ENCODE data around the gene PAX2. TPM values are rescaled to one million over a fixed set of nuclear protein-coding genes. Genes with fewer than 3 reads are reported as not detected.

The PAX2 gene
- polyA plus RNA-seq, 4 donors = 0.09 TPM; not detected in 3

- H3K27me3 ChIP-seq (ENCODE audit: control insufficient read depth in 3 of 3, insufficient read depth in 3 of 3, low read length in 3 of 3) = peaks cover 3 to 89% (median 43%) of the 10 kb centered on the region in 3 donors
- H3K9me3 ChIP-seq (ENCODE audit: control insufficient read depth in 2 of 2, insufficient read depth in 1 of 2, low read depth in 1 of 2, low read length in 1 of 2) = no peaks in the 10 kb centered on the region
- FAIRE-seq (no peak), DNase-seq (no peak)
- no peaks in the 10 kb centered on the region for H3K36me3 ChIP-seq (ENCODE audit: control insufficient read depth in 3 of 3, insufficient read depth in 2 of 3, low read depth in 1 of 3, low read length in 3 of 3)
- H3K4me3 ChIP-seq (ENCODE audit: low read depth in 1 of 3, low read length in 3 of 3) = no peak overlapping the region
- H3K4me1 ChIP-seq (ENCODE audit: control insufficient read depth in 3 of 3, insufficient read depth in 2 of 3, low read depth in 1 of 3, low read length in 2 of 3) = no peaks in the 10 kb centered on the region
- H3K27ac ChIP-seq (ENCODE audit: low read depth in 1 of 3, low read length in 2 of 3) = no peak overlapping the region
Measured at GRCh38 chr10:100717166-100717565, 28.2 kb upstream of the PAX2 start.

- FAIRE-seq = no peak
- Histone ChIP-seq H3K4me3 (ENCODE audit: low read depth in 1 of 3, low read length in 3 of 3) (no peak overlapping the region), H3K9me3 (ENCODE audit: control insufficient read depth in 2 of 2, insufficient read depth in 1 of 2, low read depth in 1 of 2, low read length in 1 of 2) (no peaks in the 10 kb centered on the region), H3K36me3 (ENCODE audit: control insufficient read depth in 3 of 3, insufficient read depth in 2 of 3, low read depth in 1 of 3, low read length in 3 of 3) (no peaks in the 10 kb centered on the region), H3K27me3 (ENCODE audit: control insufficient read depth in 3 of 3, insufficient read depth in 3 of 3, low read length in 3 of 3) (peaks cover 4 to 89% (median 42%) of the 10 kb centered on the region in 3 donors), H3K4me1 (ENCODE audit: control insufficient read depth in 3 of 3, insufficient read depth in 2 of 3, low read depth in 1 of 3, low read length in 2 of 3) (no peaks in the 10 kb centered on the region), H3K27ac (ENCODE audit: low read depth in 1 of 3, low read length in 2 of 3) (no peak overlapping the region)
- 70 to 82% (median 80%) methylated on average over 1 of the region's 1 CpG for WGBS, 3 donors
- no peak for DNase-seq
Measured at GRCh38 chr10:100718197-100718742, 27.1 kb upstream of the PAX2 start.

GRCh38 chr10:100723180-100723579, 22.2 kb upstream of the PAX2 start:
- Histone ChIP-seq H3K9me3 (ENCODE audit: control insufficient read depth in 2 of 2, insufficient read depth in 1 of 2, low read depth in 1 of 2, low read length in 1 of 2) (no peaks in the 10 kb centered on the region), H3K36me3 (ENCODE audit: control insufficient read depth in 3 of 3, insufficient read depth in 2 of 3, low read depth in 1 of 3, low read length in 3 of 3) (no peaks in the 10 kb centered on the region), H3K4me3 (ENCODE audit: low read depth in 1 of 3, low read length in 3 of 3) (no peak overlapping the region), H3K27ac (ENCODE audit: low read depth in 1 of 3, low read length in 2 of 3) (no peak overlapping the region), H3K27me3 (ENCODE audit: control insufficient read depth in 3 of 3, insufficient read depth in 3 of 3, low read length in 3 of 3) (peaks cover 12 to 85% (median 43%) of the 10 kb centered on the region in 3 donors), H3K4me1 (ENCODE audit: control insufficient read depth in 3 of 3, insufficient read depth in 2 of 3, low read depth in 1 of 3, low read length in 2 of 3) (no peaks in the 10 kb centered on the region)
- WGBS, 3 donors = 66 to 69% (median 68%) methylated on average over 5 of the region's 5 CpGs
- no peak for FAIRE-seq
- DNase-seq = no peak

GRCh38 chr10:100723770-100724530, 21.4 kb upstream of the PAX2 start:
- Histone ChIP-seq H3K27ac (ENCODE audit: low read depth in 1 of 3, low read length in 2 of 3) (no peak overlapping the region), H3K4me3 (ENCODE audit: low read depth in 1 of 3, low read length in 3 of 3) (no peak overlapping the region), H3K36me3 (ENCODE audit: control insufficient read depth in 3 of 3, insufficient read depth in 2 of 3, low read depth in 1 of 3, low read length in 3 of 3) (no peaks in the 10 kb centered on the region), H3K9me3 (ENCODE audit: control insufficient read depth in 2 of 2, insufficient read depth in 1 of 2, low read depth in 1 of 2, low read length in 1 of 2) (no peaks in the 10 kb centered on the region), H3K27me3 (ENCODE audit: control insufficient read depth in 3 of 3, insufficient read depth in 3 of 3, low read length in 3 of 3) (peaks cover 12 to 85% (median 43%) of the 10 kb centered on the region in 3 donors), H3K4me1 (ENCODE audit: control insufficient read depth in 3 of 3, insufficient read depth in 2 of 3, low read depth in 1 of 3, low read length in 2 of 3) (no peaks in the 10 kb centered on the region)
- 3% methylated on average over 48 to 58 of the region's 58 CpGs for WGBS, 3 donors
- FAIRE-seq = no peak
- no peak for DNase-seq

GRCh38 chr10:100724531-100725027, 20.8 kb upstream of the PAX2 start:
- Histone ChIP-seq H3K36me3 (ENCODE audit: control insufficient read depth in 3 of 3, insufficient read depth in 2 of 3, low read depth in 1 of 3, low read length in 3 of 3) (no peaks in the 10 kb centered on the region), H3K9me3 (ENCODE audit: control insufficient read depth in 2 of 2, insufficient read depth in 1 of 2, low read depth in 1 of 2, low read length in 1 of 2) (no peaks in the 10 kb centered on the region), H3K4me3 (ENCODE audit: low read depth in 1 of 3, low read length in 3 of 3) (no peak overlapping the region), H3K4me1 (ENCODE audit: control insufficient read depth in 3 of 3, insufficient read depth in 2 of 3, low read depth in 1 of 3, low read length in 2 of 3) (peaks cover 0 to under 1% (median 0%) of the 10 kb centered on the region in 3 donors), H3K27ac (ENCODE audit: low read depth in 1 of 3, low read length in 2 of 3) (no peak overlapping the region), H3K27me3 (ENCODE audit: control insufficient read depth in 3 of 3, insufficient read depth in 3 of 3, low read length in 3 of 3) (peaks cover 12 to 89% (median 48%) of the 10 kb centered on the region in 3 donors)
- WGBS, 3 donors = 4 to 12% (median 6%) methylated on average over 19 to 33 of the region's 33 CpGs
- FAIRE-seq (no peak), DNase-seq (no peak)

- WGBS, 3 donors = 39 to 51% (median 45%) methylated on average over 5 of the region's 5 CpGs
- Histone ChIP-seq H3K27ac (ENCODE audit: low read depth in 1 of 3, low read length in 2 of 3) (no peak overlapping the region), H3K4me1 (ENCODE audit: control insufficient read depth in 3 of 3, insufficient read depth in 2 of 3, low read depth in 1 of 3, low read length in 2 of 3) (peaks cover 0 to 6% (median 1%) of the 10 kb centered on the region in 3 donors), H3K9me3 (ENCODE audit: control insufficient read depth in 2 of 2, insufficient read depth in 1 of 2, low read depth in 1 of 2, low read length in 1 of 2) (no peaks in the 10 kb centered on the region), H3K36me3 (ENCODE audit: control insufficient read depth in 3 of 3, insufficient read depth in 2 of 3, low read depth in 1 of 3, low read length in 3 of 3) (no peaks in the 10 kb centered on the region), H3K27me3 (ENCODE audit: control insufficient read depth in 3 of 3, insufficient read depth in 3 of 3, low read length in 3 of 3) (peaks cover 12 to 89% (median 50%) of the 10 kb centered on the region in 3 donors), H3K4me3 (ENCODE audit: low read depth in 1 of 3, low read length in 3 of 3) (no peak overlapping the region)
- FAIRE-seq = no peak
- no peak for DNase-seq
Measured at GRCh38 chr10:100725071-100725471, 20.3 kb upstream of the PAX2 start.

GRCh38 chr10:100725869-100726426, 19.4 kb upstream of the PAX2 start:
- Histone ChIP-seq H3K27me3 (ENCODE audit: control insufficient read depth in 3 of 3, insufficient read depth in 3 of 3, low read length in 3 of 3) (peaks cover 12 to 91% (median 52%) of the 10 kb centered on the region in 3 donors), H3K4me3 (ENCODE audit: low read depth in 1 of 3, low read length in 3 of 3) (no peak overlapping the region), H3K27ac (ENCODE audit: low read depth in 1 of 3, low read length in 2 of 3) (no peak overlapping the region), H3K9me3 (ENCODE audit: control insufficient read depth in 2 of 2, insufficient read depth in 1 of 2, low read depth in 1 of 2, low read length in 1 of 2) (no peaks in the 10 kb centered on the region), H3K4me1 (ENCODE audit: control insufficient read depth in 3 of 3, insufficient read depth in 2 of 3, low read depth in 1 of 3, low read length in 2 of 3) (peaks cover 3 to 6% (median 6%) of the 10 kb centered on the region in 3 donors), H3K36me3 (ENCODE audit: control insufficient read depth in 3 of 3, insufficient read depth in 2 of 3, low read depth in 1 of 3, low read length in 3 of 3) (no peaks in the 10 kb centered on the region)
- FAIRE-seq = no peak
- DNase-seq = no peak
- WGBS, 3 donors = 88 to 100% (median 94%) methylated on average over 2 of the region's 2 CpGs

- Histone ChIP-seq H3K4me3 (ENCODE audit: low read depth in 1 of 3, low read length in 3 of 3) (no peak overlapping the region), H3K4me1 (ENCODE audit: control insufficient read depth in 3 of 3, insufficient read depth in 2 of 3, low read depth in 1 of 3, low read length in 2 of 3) (peaks cover 3 to 9% (median 6%) of the 10 kb centered on the region in 3 donors), H3K27me3 (ENCODE audit: control insufficient read depth in 3 of 3, insufficient read depth in 3 of 3, low read length in 3 of 3) (peaks cover 11 to 94% (median 58%) of the 10 kb centered on the region in 3 donors), H3K36me3 (ENCODE audit: control insufficient read depth in 3 of 3, insufficient read depth in 2 of 3, low read depth in 1 of 3, low read length in 3 of 3) (no peaks in the 10 kb centered on the region), H3K9me3 (ENCODE audit: control insufficient read depth in 2 of 2, insufficient read depth in 1 of 2, low read depth in 1 of 2, low read length in 1 of 2) (no peaks in the 10 kb centered on the region), H3K27ac (ENCODE audit: low read depth in 1 of 3, low read length in 2 of 3) (no peak overlapping the region)
- DNase-seq (no peak), FAIRE-seq (no peak)
Measured at GRCh38 chr10:100727808-100728207, 17.6 kb upstream of the PAX2 start.

Data from small intestine (tissue), 7 donors.